HK-2 (cell line): ENCODE results near the gene VPS13D.

Source experiments
- DNase-seq: peaks from one replicate; pipeline ENCODE4 v3.0.0-alpha.2; 2018; ENCODE audit not compliant: unreplicated experiment

Gene VPS13D

GRCh38 chr1:12433323-12434053 lies 203.7 kb downstream of the VPS13D start:
- DNase-seq, result no peak

GRCh38 chr1:12434174-12434573 lies 204.3 kb downstream of the VPS13D start:
- no peak for DNase-seq

- no peak for DNase-seq
These were observed 204.9 kb downstream of the VPS13D start for GRCh38 chr1:12434686-12435085.

- DNase-seq, result no peak
These were observed 206.0 kb downstream of the VPS13D start for GRCh38 chr1:12435639-12436344.

GRCh38 chr1:12436345-12436658 lies 206.5 kb downstream of the VPS13D start:
- DNase-seq, result no peak

GRCh38 chr1:12436817-12437599 lies 207.2 kb downstream of the VPS13D start:
- DNase-seq, result no peak

GRCh38 chr1:12437629-12438028 lies 207.8 kb downstream of the VPS13D start:
- DNase-seq, result no peak

- DNase-seq, result no peak
These were observed 208.6 kb downstream of the VPS13D start for GRCh38 chr1:12438349-12438924.

GRCh38 chr1:12439073-12439472 lies 209.2 kb downstream of the VPS13D start:
- no peak for DNase-seq

- DNase-seq, result no peak
These were observed 211.7 kb downstream of the VPS13D start for GRCh38 chr1:12441414-12442105.

- DNase-seq, result no peak
These were observed 212.4 kb downstream of the VPS13D start for GRCh38 chr1:12442217-12442616.

- no peak for DNase-seq
These were observed 213.3 kb downstream of the VPS13D start for GRCh38 chr1:12443151-12443550.

GRCh38 chr1:12444329-12444841 lies 214.6 kb downstream of the VPS13D start:
- no peak for DNase-seq

- no peak for DNase-seq
These were observed 215.4 kb downstream of the VPS13D start for GRCh38 chr1:12445257-12445656.

GRCh38 chr1:12446593-12446992 lies 216.8 kb downstream of the VPS13D start:
- DNase-seq, result no peak

- DNase-seq, result no peak
These were observed 217.5 kb downstream of the VPS13D start for GRCh38 chr1:12447307-12447706.

- no peak for DNase-seq
These were observed 218.1 kb downstream of the VPS13D start for GRCh38 chr1:12447849-12448312.

GRCh38 chr1:12448746-12449177 lies 218.9 kb downstream of the VPS13D start:
- no peak for DNase-seq

GRCh38 chr1:12450090-12450755 lies 220.4 kb downstream of the VPS13D start:
- DNase-seq, result no peak

- DNase-seq, result no peak
These were observed 221.1 kb downstream of the VPS13D start for GRCh38 chr1:12450756-12451559.
